Measurements from ENCODE around the gene GNG4.

The GNG4 gene

DNA sequence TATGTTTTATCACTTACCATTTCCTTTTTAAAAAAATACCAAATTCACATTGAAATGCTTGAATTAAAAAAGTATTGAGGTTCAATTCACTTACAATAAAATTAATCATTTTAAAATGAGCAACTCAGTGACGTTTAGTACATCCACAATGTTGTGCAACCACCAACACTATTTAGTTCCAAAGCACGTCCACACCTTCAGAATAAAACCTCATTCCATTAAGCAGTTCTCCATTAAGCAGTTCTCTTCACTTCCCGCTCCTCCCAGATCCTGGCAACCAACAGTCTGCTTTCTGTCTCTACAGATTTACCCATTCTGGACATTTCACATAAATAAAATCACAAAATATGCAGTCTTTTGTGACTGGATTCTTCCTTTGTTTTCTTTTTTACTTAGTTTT lies 41.3 kb downstream of the GNG4 start:
- TF ChIP-seq, protein P1, sequence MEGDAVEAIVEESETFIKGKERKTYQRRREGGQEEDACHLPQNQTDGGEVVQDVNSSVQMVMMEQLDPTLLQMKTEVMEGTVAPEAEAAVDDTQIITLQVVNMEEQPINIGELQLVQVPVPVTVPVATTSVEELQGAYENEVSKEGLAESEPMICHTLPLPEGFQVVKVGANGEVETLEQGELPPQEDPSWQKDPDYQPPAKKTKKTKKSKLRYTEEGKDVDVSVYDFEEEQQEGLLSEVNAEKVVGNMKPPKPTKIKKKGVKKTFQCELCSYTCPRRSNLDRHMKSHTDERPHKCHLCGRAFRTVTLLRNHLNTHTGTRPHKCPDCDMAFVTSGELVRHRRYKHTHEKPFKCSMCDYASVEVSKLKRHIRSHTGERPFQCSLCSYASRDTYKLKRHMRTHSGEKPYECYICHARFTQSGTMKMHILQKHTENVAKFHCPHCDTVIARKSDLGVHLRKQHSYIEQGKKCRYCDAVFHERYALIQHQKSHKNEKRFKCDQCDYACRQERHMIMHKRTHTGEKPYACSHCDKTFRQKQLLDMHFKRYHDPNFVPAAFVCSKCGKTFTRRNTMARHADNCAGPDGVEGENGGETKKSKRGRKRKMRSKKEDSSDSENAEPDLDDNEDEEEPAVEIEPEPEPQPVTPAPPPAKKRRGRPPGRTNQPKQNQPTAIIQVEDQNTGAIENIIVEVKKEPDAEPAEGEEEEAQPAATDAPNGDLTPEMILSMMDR (IDR thresholded peaks at IDR 0.05; ENCODE audit: low read length) = no peak
- TF ChIP-seq EZH2phosphoT487 (IDR thresholded peaks at IDR 0.05; ENCODE audit: low read length) (no peak), EZH2 (optimal IDR thresholded peaks at IDR 0.05; ENCODE audit: low read depth, low read length) (no peak)
- Histone ChIP-seq H3K27me3 (replicated peaks; ENCODE audit: insufficient read depth, low read length) (no peaks in the 10 kb centered on the region), H3K36me3 (replicated peaks; ENCODE audit: insufficient read depth, low read length) (no peaks in the 10 kb centered on the region), H3K4me1 (ENCODE audit: low read length) (no peaks in the 10 kb centered on the region), H3K27ac (ENCODE audit: low read length) (no peak overlapping the region), H3K79me2 (ENCODE audit: low read length) (no peaks in the 10 kb centered on the region), H3K9ac (ENCODE audit: low read length) (no peak overlapping the region), H4K20me1 (ENCODE audit: insufficient read depth, low read length) (no peaks in the 10 kb centered on the region), H2AFZ (ENCODE audit: low read length) (no peak overlapping the region), H3F3A (ENCODE audit: insufficient read depth, low read length) (no peaks in the 10 kb centered on the region), H3K9me3 (replicated peaks; ENCODE audit: insufficient read depth, low read length) (no peaks in the 10 kb centered on the region), H3K9me2 (replicated peaks; ENCODE audit: insufficient read depth, low read length) (no peaks in the 10 kb centered on the region), H3K4me2 (ENCODE audit: low read depth, low read length) (no peak overlapping the region), H3K4me3 (ENCODE audit: low read length) (no peak overlapping the region)
- DNase-seq = no peak

DNA sequence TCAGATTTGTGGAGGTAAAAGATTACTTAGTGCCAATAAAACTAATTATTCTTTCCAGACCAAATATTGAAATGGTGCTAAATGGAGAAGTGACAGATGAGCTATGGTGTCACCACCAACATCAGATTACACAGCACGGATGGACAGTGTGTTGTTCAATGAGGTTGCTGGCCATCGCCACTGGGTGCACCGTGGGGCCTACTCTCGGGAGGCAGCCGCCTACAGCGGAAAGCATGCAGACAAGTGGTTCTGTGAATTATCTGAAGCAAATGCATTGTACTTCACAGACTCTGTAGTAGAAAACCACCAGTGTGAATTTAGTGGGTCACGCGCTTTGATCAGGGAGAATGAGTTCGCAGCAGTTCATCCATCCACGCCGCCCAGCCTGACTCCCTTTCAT lies 42.3 kb downstream of the GNG4 start:
- no peak for DNase-seq
- Histone ChIP-seq H3K4me1 (ENCODE audit: low read length) (no peaks in the 10 kb centered on the region), H3K4me3 (ENCODE audit: low read length) (no peak overlapping the region), H3K9me3 (replicated peaks; ENCODE audit: insufficient read depth, low read length) (no peaks in the 10 kb centered on the region), H2AFZ (ENCODE audit: low read length) (no peak overlapping the region), H4K20me1 (ENCODE audit: insufficient read depth, low read length) (no peaks in the 10 kb centered on the region), H3K4me2 (ENCODE audit: low read depth, low read length) (no peak overlapping the region), H3K9ac (ENCODE audit: low read length) (no peak overlapping the region), H3K79me2 (ENCODE audit: low read length) (no peaks in the 10 kb centered on the region), H3K27ac (ENCODE audit: low read length) (no peak overlapping the region), H3K36me3 (replicated peaks; ENCODE audit: insufficient read depth, low read length) (no peaks in the 10 kb centered on the region), H3K9me2 (replicated peaks; ENCODE audit: insufficient read depth, low read length) (no peaks in the 10 kb centered on the region), H3F3A (ENCODE audit: insufficient read depth, low read length) (no peaks in the 10 kb centered on the region), H3K27me3 (replicated peaks; ENCODE audit: insufficient read depth, low read length) (no peaks in the 10 kb centered on the region)
- TF ChIP-seq EZH2phosphoT487 (IDR thresholded peaks at IDR 0.05; ENCODE audit: low read length) = no peak
- TF ChIP-seq, protein P1 (IDR thresholded peaks at IDR 0.05; ENCODE audit: low read length) = no peak
- no peak for TF ChIP-seq EZH2 (optimal IDR thresholded peaks at IDR 0.05; ENCODE audit: low read depth, low read length)

DNA sequence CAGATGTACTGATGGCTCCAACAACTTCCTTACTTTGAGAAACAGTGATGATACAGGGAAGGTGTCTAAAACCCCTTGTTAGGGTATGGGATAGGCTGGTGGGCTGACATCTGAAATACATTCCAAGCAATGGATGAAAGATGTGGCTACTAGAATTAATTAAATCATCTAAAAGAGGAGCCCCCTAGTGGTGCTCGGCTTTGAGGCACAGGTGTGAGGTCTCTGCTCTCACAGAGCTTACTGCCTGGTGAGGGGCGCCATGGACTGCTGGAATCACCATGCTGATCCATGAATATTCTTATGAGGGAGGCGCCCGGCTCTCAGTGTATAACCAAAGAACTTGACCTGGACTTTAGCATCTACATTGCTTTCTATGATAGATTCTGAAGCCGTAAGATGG lies 48.5 kb downstream of the GNG4 start:
- DNase-seq = no peak
- Histone ChIP-seq H3K27ac (ENCODE audit: low read length) (no peak overlapping the region), H3K4me1 (ENCODE audit: low read length) (no peaks in the 10 kb centered on the region), H3F3A (ENCODE audit: insufficient read depth, low read length) (no peaks in the 10 kb centered on the region), H3K4me2 (ENCODE audit: low read depth, low read length) (no peak overlapping the region), H3K79me2 (ENCODE audit: low read length) (no peaks in the 10 kb centered on the region), H3K27me3 (replicated peaks; ENCODE audit: insufficient read depth, low read length) (no peaks in the 10 kb centered on the region), H3K9ac (ENCODE audit: low read length) (no peak overlapping the region), H3K9me3 (replicated peaks; ENCODE audit: insufficient read depth, low read length) (no peaks in the 10 kb centered on the region), H3K36me3 (replicated peaks; ENCODE audit: insufficient read depth, low read length) (no peaks in the 10 kb centered on the region), H2AFZ (ENCODE audit: low read length) (no peak overlapping the region), H3K4me3 (ENCODE audit: low read length) (no peak overlapping the region), H4K20me1 (ENCODE audit: insufficient read depth, low read length) (no peaks in the 10 kb centered on the region), H3K9me2 (replicated peaks; ENCODE audit: insufficient read depth, low read length) (no peaks in the 10 kb centered on the region)
- TF ChIP-seq EZH2 (optimal IDR thresholded peaks at IDR 0.05; ENCODE audit: low read depth, low read length) (no peak), EZH2phosphoT487 (IDR thresholded peaks at IDR 0.05; ENCODE audit: low read length) (no peak)
- TF ChIP-seq, protein P1 (IDR thresholded peaks at IDR 0.05; ENCODE audit: low read length) = peak; percentile 43
